Measurements from ENCODE around the gene GANC. TPM values are rescaled to one million over a fixed set of nuclear protein-coding genes. Genes with fewer than 3 reads are reported as not detected.

The GANC gene
- total and polyA plus RNA-seq, 2 experiments from 2014 or later: 7.4 to 12.6 TPM

DNA sequence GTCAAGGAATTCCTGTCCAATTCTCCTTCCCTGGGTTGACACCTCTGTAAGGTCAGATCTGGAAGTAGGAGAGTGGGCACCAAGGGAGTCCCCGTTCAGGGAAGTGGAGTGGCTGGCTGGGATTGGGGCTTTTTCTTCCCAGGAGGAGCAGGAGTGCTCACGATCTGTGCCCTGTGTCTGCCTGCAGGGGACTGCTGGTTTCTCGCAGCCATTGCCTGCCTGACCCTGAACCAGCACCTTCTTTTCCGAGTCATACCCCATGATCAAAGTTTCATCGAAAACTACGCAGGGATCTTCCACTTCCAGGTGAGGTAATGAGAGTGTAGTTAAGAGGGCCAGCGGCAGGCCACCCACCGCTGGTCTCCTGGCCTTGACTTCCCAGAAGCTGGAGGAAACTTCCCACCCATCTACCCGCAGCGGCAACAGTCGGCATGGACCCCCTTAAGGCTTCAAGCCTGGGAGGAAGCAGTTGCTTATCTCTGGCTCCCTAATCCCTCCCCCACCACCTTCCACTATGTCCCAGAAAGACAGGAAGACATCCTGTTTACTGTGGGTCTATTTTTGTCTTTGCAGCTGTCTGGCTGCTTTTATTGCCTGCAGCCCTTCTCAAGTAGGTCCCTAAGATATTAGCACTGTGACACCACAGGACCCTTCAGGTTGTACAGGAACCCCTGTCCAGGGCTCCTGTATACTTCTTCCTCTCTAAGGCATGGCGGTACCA, 113.1 kb downstream of the GANC start (continued):
- TF ChIP-seq ZNF462 (CRISPR knock-in tag; IDR thresholded peaks at IDR 0.05) (no peak), NANOG (IDR thresholded peaks at IDR 0.05; ENCODE audit: borderline replicate concordance) (no peak)

DNA sequence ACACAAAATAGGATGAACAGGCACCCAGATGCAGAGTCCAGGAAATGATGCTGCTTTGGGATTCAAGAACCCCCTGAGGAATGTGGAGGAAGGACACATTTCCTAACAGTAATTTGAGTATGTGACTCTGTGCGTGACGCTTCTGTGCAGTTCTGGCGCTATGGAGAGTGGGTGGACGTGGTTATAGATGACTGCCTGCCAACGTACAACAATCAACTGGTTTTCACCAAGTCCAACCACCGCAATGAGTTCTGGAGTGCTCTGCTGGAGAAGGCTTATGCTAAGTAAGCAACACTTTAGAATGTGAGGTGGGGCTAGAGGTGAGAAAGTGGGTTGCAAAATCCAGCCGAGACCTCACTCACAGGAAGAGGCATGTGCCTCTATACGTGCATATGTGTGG, 114.6 kb downstream of the GANC start:
- no peaks in the 10 kb centered on the region for H3F3A ChIP-seq (replicated peaks; ENCODE audit: low read depth)
- Mint-ChIP-seq H3K27ac (no peak overlapping the region), H3K4me3 (no peak overlapping the region), H3K36me3 (ENCODE audit: low read depth) (no peaks in the 10 kb centered on the region), H3K27me3 (ENCODE audit: insufficient read depth, low read depth, poor library complexity) (peaks cover 8% of the 10 kb centered on the region), H3K9me3 (no peaks in the 10 kb centered on the region; the same call in 2 of the 3 replicates), H3K4me1 (peaks cover 22% of the 10 kb centered on the region)
- H3K27ac ChIP-seq (ENCODE audit: low read depth): no peak overlapping the region
- no peaks in the 10 kb centered on the region for H3K27me3 ChIP-seq (ENCODE audit: insufficient read depth)
- H3K79me2 ChIP-seq (replicated peaks; ENCODE audit: insufficient read depth): no peaks in the 10 kb centered on the region
- no peak overlapping the region for H3K4me2 ChIP-seq
- ATAC-seq: no peak
- TF ChIP-seq EZH2phosphoT487 (IDR thresholded peaks at IDR 0.05; ENCODE audit: unreplicated experiment) (no peak), EZH2 (IDR thresholded peaks at IDR 0.05; ENCODE audit: low read depth, unreplicated experiment) (no peak), NANOG (IDR thresholded peaks at IDR 0.05; ENCODE audit: borderline replicate concordance) (no peak), STAT1 (IDR thresholded peaks at IDR 0.05; ENCODE audit: unreplicated experiment) (no peak), POLR2AphosphoS5 (IDR thresholded peaks at IDR 0.05; ENCODE audit: low read depth) (no peak), ZNF114 (CRISPR knock-in tag; IDR thresholded peaks at IDR 0.05) (no peak)
- TF ChIP-seq, protein P1, sequence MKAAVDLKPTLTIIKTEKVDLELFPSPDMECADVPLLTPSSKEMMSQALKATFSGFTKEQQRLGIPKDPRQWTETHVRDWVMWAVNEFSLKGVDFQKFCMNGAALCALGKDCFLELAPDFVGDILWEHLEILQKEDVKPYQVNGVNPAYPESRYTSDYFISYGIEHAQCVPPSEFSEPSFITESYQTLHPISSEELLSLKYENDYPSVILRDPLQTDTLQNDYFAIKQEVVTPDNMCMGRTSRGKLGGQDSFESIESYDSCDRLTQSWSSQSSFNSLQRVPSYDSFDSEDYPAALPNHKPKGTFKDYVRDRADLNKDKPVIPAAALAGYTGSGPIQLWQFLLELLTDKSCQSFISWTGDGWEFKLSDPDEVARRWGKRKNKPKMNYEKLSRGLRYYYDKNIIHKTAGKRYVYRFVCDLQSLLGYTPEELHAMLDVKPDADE (IDR thresholded peaks at IDR 0.05): no peak
- H3K4me1 ChIP-seq (ENCODE audit: insufficient read depth): peaks cover 15% of the 10 kb centered on the region
- DNase-seq (ENCODE audit: low spot score): no peak
- no peak overlapping the region for H3K4me3 ChIP-seq
- H2AFZ ChIP-seq: no peak overlapping the region; the same call in 1 of the 2 replicates
- no peaks in the 10 kb centered on the region for H4K20me1 ChIP-seq (replicated peaks; ENCODE audit: insufficient read depth)
- H3K36me3 ChIP-seq (ENCODE audit: insufficient read depth): no peaks in the 10 kb centered on the region
- H3K9me2 ChIP-seq (ENCODE audit: insufficient read depth): peaks cover 9% of the 10 kb centered on the region; the same call in 1 of the 2 replicates

Measured in GM23338 (cell line).